Stimulated activated naive CD8-positive, alpha-beta T cell treated with anti-CD3 and anti-CD28 coated beads, Interleukin-15, amount 100 ng/mL, for 72 hours (primary cell): Measurements from ENCODE around the gene HOXD10.

Experiments
- ATAC-seq: fragments of 150-1000 bp; cut with Tn5 transposase; 2 replicates; pipeline ENCODE4 v1.10.0; 2021; ENCODE audit warnings: mild to moderate bottlenecking, moderate library complexity
- DNase-seq, 2 donors: peaks; one replicate each; pipeline ENCODE4 v3.0.0; 2021 to 2022
- H3K27ac Mint-ChIP-seq, 2 donors: one replicate each; pipeline ENCODE4 v1.8.0; 2022; ENCODE audit warnings: mild to moderate bottlenecking in 2 of 2, mixed read lengths in 2 of 2, moderate library complexity in 2 of 2
- H3K27me3 Mint-ChIP-seq: one replicate; pipeline ENCODE4 v1.8.0; 2022; ENCODE audit warnings: mixed read lengths
- H3K4me1 Mint-ChIP-seq: one replicate; pipeline ENCODE4 v1.8.0; 2022; ENCODE audit warnings: mild to moderate bottlenecking, mixed read lengths
- H3K4me3 Mint-ChIP-seq, 2 donors: one replicate each; pipeline ENCODE4 v1.8.0; 2022; ENCODE audit warnings: mild to moderate bottlenecking in 2 of 2, mixed read lengths in 2 of 2, moderate library complexity in 1 of 2
- H3K9me3 Mint-ChIP-seq, 2 donors: one replicate each; pipeline ENCODE4 v1.8.0; 2022; ENCODE audit warnings: mixed read lengths in 2 of 2

HOXD10 gene

GRCh38 chr2:176128172-176128981, 11.8 kb downstream of the HOXD10 start:
- H3K27ac Mint-ChIP-seq, result peak overlapping the region; percentile 61 to 67
- H3K27me3 Mint-ChIP-seq, result peaks cover 96% of the 10 kb centered on the region
- no peaks in the 10 kb centered on the region for H3K9me3 Mint-ChIP-seq
- peaks cover 51% of the 10 kb centered on the region for H3K4me1 Mint-ChIP-seq
- ATAC-seq (no peak), DNase-seq (peak in 1 of 2 donors; percentile 9)
- H3K4me3 Mint-ChIP-seq, result peak overlapping the region; percentile 41 to 58

- H3K27ac Mint-ChIP-seq, result peak within 1 kb of the TSS; percentile 61 to 67
- peaks cover 43% of the 10 kb centered on the region for H3K4me1 Mint-ChIP-seq
- DNase-seq (peak in 1 of 2 donors; percentile 35), ATAC-seq (peak; percentile 43)
- peaks cover 96% of the 10 kb centered on the region for H3K27me3 Mint-ChIP-seq
- no peaks in the 10 kb centered on the region for H3K9me3 Mint-ChIP-seq
- H3K4me3 Mint-ChIP-seq, result peak within 1 kb of the TSS; percentile 63 to 70
Measured at GRCh38 chr2:176128982-176129796, 12.6 kb downstream of the HOXD10 start, which contains the start of gene HOXD8. Gene HOXD8, plus strand, starts transcription at chr2:176129705. Its CDS starts 662 bp downstream, at chr2:176130367.

GRCh38 chr2:176129813-176130146, 13.2 kb downstream of the HOXD10 start:
- peak in 1 of 2 donors; percentile 11 for DNase-seq
- Mint-ChIP-seq H3K4me1 (peaks cover 40% of the 10 kb centered on the region), H3K4me3 (peak overlapping the region; percentile 41 to 63), H3K9me3 (no peaks in the 10 kb centered on the region), H3K27ac (no peak overlapping the region), H3K27me3 (peaks cover 96% of the 10 kb centered on the region)
- peak; percentile 21 for ATAC-seq

GRCh38 chr2:176130147-176130956, 13.8 kb downstream of the HOXD10 start:
- DNase-seq, result no peak
- peaks cover 96% of the 10 kb centered on the region for H3K27me3 Mint-ChIP-seq
- peak; percentile 55 for ATAC-seq
- H3K9me3 Mint-ChIP-seq, result no peaks in the 10 kb centered on the region
- H3K27ac Mint-ChIP-seq, result peak overlapping the region in 1 of 2 donors; percentile 74
- H3K4me3 Mint-ChIP-seq, result peak overlapping the region; percentile 45 to 70
- H3K4me1 Mint-ChIP-seq, result peaks cover 43% of the 10 kb centered on the region

- Mint-ChIP-seq H3K9me3 (no peaks in the 10 kb centered on the region), H3K4me3 (peak overlapping the region; percentile 45 to 57), H3K27me3 (peaks cover 96% of the 10 kb centered on the region), H3K4me1 (peaks cover 52% of the 10 kb centered on the region), H3K27ac (peak overlapping the region in 1 of 2 donors; percentile 54)
- no peak for ATAC-seq
- DNase-seq, result no peak
Measured at GRCh38 chr2:176130957-176131847, 14.6 kb downstream of the HOXD10 start.

GRCh38 chr2:176131848-176132158, 15.2 kb downstream of the HOXD10 start:
- ATAC-seq, result no peak
- Mint-ChIP-seq H3K4me1 (peaks cover 52% of the 10 kb centered on the region), H3K27ac (peak overlapping the region in 1 of 2 donors; percentile 6), H3K4me3 (peak overlapping the region; percentile 72 to 73), H3K27me3 (peaks cover 96% of the 10 kb centered on the region), H3K9me3 (no peaks in the 10 kb centered on the region)
- DNase-seq, result no peak

- Mint-ChIP-seq H3K27me3 (peaks cover 96% of the 10 kb centered on the region), H3K9me3 (no peaks in the 10 kb centered on the region), H3K27ac (peak overlapping the region in 1 of 2 donors; percentile 63), H3K4me1 (peaks cover 50% of the 10 kb centered on the region), H3K4me3 (peak overlapping the region; percentile 72 to 73)
- ATAC-seq, result no peak
- DNase-seq, result no peak
Measured at GRCh38 chr2:176132205-176133171, 15.9 kb downstream of the HOXD10 start.

GRCh38 chr2:176133389-176133788, 16.8 kb downstream of the HOXD10 start:
- peaks cover 43% of the 10 kb centered on the region for H3K4me1 Mint-ChIP-seq

GRCh38 chr2:176134035-176134434, 17.5 kb downstream of the HOXD10 start:
- Mint-ChIP-seq H3K9me3 (peaks cover 0 to 6% of the 10 kb centered on the region in 2 donors), H3K27me3 (peaks cover 96% of the 10 kb centered on the region), H3K4me1 (peaks cover 43% of the 10 kb centered on the region), H3K27ac (no peak overlapping the region), H3K4me3 (no peak overlapping the region)
- DNase-seq (no peak), ATAC-seq (no peak)

More at GRCh38 chr2:176133389-176133788, 16.8 kb downstream of the HOXD10 start:
- ATAC-seq, result no peak
- Mint-ChIP-seq H3K27ac (no peak overlapping the region), H3K4me3 (no peak overlapping the region), H3K27me3 (peaks cover 96% of the 10 kb centered on the region), H3K9me3 (peaks cover 0 to 3% of the 10 kb centered on the region in 2 donors)
- DNase-seq, result no peak

- ATAC-seq, result no peak
- no peak overlapping the region for H3K4me3 Mint-ChIP-seq
- no peak overlapping the region for H3K27ac Mint-ChIP-seq
- H3K27me3 Mint-ChIP-seq, result peaks cover 97% of the 10 kb centered on the region
- H3K9me3 Mint-ChIP-seq, result peaks cover 0 to 6% of the 10 kb centered on the region in 2 donors
- peaks cover 49% of the 10 kb centered on the region for H3K4me1 Mint-ChIP-seq
- DNase-seq, result no peak
Measured at GRCh38 chr2:176135035-176135440, 18.5 kb downstream of the HOXD10 start.

GRCh38 chr2:176136374-176137251, 20.0 kb downstream of the HOXD10 start:
- Mint-ChIP-seq H3K9me3 (peaks cover 0 to 6% of the 10 kb centered on the region in 2 donors), H3K27ac (no peak overlapping the region), H3K4me1 (peaks cover 42% of the 10 kb centered on the region), H3K4me3 (peak overlapping the region; percentile 44 to 56), H3K27me3 (peaks cover 99% of the 10 kb centered on the region)
- DNase-seq (no peak), ATAC-seq (no peak)

- no peak for DNase-seq
- peak overlapping the region; percentile 31 to 44 for H3K4me3 Mint-ChIP-seq
- H3K4me1 Mint-ChIP-seq, result peaks cover 39% of the 10 kb centered on the region
- no peak for ATAC-seq
- H3K27ac Mint-ChIP-seq, result no peak overlapping the region
- peaks cover 100% of the 10 kb centered on the region for H3K27me3 Mint-ChIP-seq
- H3K9me3 Mint-ChIP-seq, result peaks cover 0 to 6% of the 10 kb centered on the region in 2 donors
Measured at GRCh38 chr2:176137252-176137580, 20.6 kb downstream of the HOXD10 start.

- no peak for ATAC-seq
- H3K27ac Mint-ChIP-seq, result no peak overlapping the region
- H3K9me3 Mint-ChIP-seq, result peaks cover 0 to 6% of the 10 kb centered on the region in 2 donors
- no peak for DNase-seq
- peaks cover 33% of the 10 kb centered on the region for H3K4me1 Mint-ChIP-seq
- no peak overlapping the region for H3K4me3 Mint-ChIP-seq
- H3K27me3 Mint-ChIP-seq, result peaks cover 100% of the 10 kb centered on the region
Measured at GRCh38 chr2:176137906-176138305, 21.3 kb downstream of the HOXD10 start.
